ENCODE data around the gene TNK2. TPM values are rescaled to one million over a fixed set of nuclear protein-coding genes. Genes with fewer than 3 reads are reported as not detected.

Gene TNK2
- polyA plus RNA-seq, 1 donor (not counting 4 experiments of a cell fraction or from before 2014, with no cell fraction given): 15.8 TPM

DNA sequence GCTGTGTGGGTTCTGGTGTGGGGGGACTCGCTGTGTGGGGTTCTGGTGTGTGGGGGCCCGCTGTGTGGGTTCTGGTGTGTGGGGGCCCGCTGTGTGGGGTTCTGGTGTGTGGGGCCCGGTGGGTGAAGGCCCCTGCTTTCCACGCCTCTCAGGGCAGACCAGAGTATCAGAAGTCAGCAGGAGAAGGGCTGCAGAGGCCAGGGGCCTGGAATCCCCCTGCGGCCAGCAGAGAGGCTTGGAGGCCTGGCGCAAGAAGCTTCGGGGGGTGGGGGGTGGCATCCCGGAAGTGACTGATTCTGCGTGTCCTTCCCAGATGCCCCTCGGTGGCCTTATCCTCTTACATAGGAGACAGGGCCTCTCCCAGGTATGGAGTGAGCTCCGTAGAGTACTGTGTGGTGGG is 37.4 kb downstream of the TNK2 start:
- Histone ChIP-seq H3K4me2 (ENCODE audit: control insufficient read depth, extremely low read depth, insufficient read depth, low read depth, low read length) (peak overlapping the region; percentile 10), H3K27ac (ENCODE audit: control insufficient read depth, insufficient read depth, low read length) (no peak overlapping the region), H3K9me1 (ENCODE audit: control insufficient read depth, extremely low read depth, insufficient read depth, low read length) (no peaks in the 10 kb centered on the region), H3K4me1 (ENCODE audit: control insufficient read depth, extremely low read depth, insufficient read depth, low read length) (peaks cover 10% of the 10 kb centered on the region), H3K9ac (ENCODE audit: control insufficient read depth, extremely low read depth, insufficient read depth, low read length) (no peak overlapping the region), H3K27me3 (ENCODE audit: control insufficient read depth, extremely low read depth, insufficient read depth, low read length) (no peaks in the 10 kb centered on the region), H3K79me2 (ENCODE audit: control insufficient read depth, insufficient read depth, low read length) (peaks cover 4% of the 10 kb centered on the region), H3K9me3 (ENCODE audit: control insufficient read depth, low read depth, low read length) (no peaks in the 10 kb centered on the region), H4K20me1 (ENCODE audit: control insufficient read depth, extremely low read depth, insufficient read depth, low read length) (peaks cover under 1% of the 10 kb centered on the region), H2AFZ (ENCODE audit: control insufficient read depth, low read length) (no peak overlapping the region), H3K4me3 (ENCODE audit: control insufficient read depth in 2 of 3, extremely low read depth in 1 of 3, insufficient read depth in 2 of 3, low read depth in 1 of 3, low read length in 3 of 3) (no peak overlapping the region), H3K36me3 (ENCODE audit: control insufficient read depth in 2 of 2, extremely low read depth in 1 of 2, insufficient read depth in 2 of 2, low read length in 2 of 2) (peaks cover 9 to 26% of the 10 kb centered on the region in 2 experiments)
- dilution Hi-C loops (cut with MboI; ENCODE audit: extremely low pct_ligation_motif_present, low sequenced_read_pairs): no loop called here
- no peak for DNase-seq (ENCODE audit: low read depth, low spot score)
- TF ChIP-seq, protein P1, sequence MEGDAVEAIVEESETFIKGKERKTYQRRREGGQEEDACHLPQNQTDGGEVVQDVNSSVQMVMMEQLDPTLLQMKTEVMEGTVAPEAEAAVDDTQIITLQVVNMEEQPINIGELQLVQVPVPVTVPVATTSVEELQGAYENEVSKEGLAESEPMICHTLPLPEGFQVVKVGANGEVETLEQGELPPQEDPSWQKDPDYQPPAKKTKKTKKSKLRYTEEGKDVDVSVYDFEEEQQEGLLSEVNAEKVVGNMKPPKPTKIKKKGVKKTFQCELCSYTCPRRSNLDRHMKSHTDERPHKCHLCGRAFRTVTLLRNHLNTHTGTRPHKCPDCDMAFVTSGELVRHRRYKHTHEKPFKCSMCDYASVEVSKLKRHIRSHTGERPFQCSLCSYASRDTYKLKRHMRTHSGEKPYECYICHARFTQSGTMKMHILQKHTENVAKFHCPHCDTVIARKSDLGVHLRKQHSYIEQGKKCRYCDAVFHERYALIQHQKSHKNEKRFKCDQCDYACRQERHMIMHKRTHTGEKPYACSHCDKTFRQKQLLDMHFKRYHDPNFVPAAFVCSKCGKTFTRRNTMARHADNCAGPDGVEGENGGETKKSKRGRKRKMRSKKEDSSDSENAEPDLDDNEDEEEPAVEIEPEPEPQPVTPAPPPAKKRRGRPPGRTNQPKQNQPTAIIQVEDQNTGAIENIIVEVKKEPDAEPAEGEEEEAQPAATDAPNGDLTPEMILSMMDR (optimal IDR thresholded peaks at IDR 0.05 in 1 of 3, IDR thresholded peaks at IDR 0.05 in 1 of 3, conservative IDR thresholded peaks at IDR 0.05 in 1 of 3; ENCODE audit: extremely low read depth in 1 of 3, insufficient read depth in 2 of 3, low read length in 3 of 3): no peak
- no peak for TF ChIP-seq EZH2 (IDR thresholded peaks at IDR 0.05; ENCODE audit: low read length)
- FAIRE-seq: no peak

DNA sequence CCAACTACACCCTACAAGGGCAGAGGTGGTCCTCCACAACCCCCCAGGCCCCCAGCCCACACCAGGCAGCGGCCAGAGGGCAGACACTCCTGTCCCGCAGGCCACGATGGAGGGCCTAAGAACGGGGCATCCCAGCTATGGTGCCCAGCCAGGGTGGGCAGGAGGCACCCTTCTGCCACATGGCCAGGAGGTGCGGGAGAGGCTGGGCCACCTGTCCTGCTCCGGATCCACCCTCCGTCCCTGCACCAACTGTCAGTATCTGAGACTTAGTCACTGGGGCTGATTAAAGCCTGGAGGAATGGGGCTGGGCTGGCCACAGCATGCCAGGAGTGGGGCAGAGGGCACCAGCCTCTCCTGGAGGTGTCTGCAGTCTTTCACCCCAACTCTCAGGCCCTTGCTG is 37.9 kb downstream of the TNK2 start:
- no peaks in the 10 kb centered on the region for H3K9me1 ChIP-seq (ENCODE audit: control insufficient read depth, extremely low read depth, insufficient read depth, low read length)
- TF ChIP-seq, protein P1 (optimal IDR thresholded peaks at IDR 0.05 in 1 of 3, IDR thresholded peaks at IDR 0.05 in 1 of 3, conservative IDR thresholded peaks at IDR 0.05 in 1 of 3; ENCODE audit: extremely low read depth in 1 of 3, insufficient read depth in 2 of 3, low read length in 3 of 3): no peak
- TF ChIP-seq EZH2 (IDR thresholded peaks at IDR 0.05; ENCODE audit: low read length): no peak
- peaks cover 9 to 28% of the 10 kb centered on the region in 2 experiments for H3K36me3 ChIP-seq (ENCODE audit: control insufficient read depth in 2 of 2, extremely low read depth in 1 of 2, insufficient read depth in 2 of 2, low read length in 2 of 2)
- H3K27ac ChIP-seq (ENCODE audit: control insufficient read depth, insufficient read depth, low read length): no peak overlapping the region
- dilution Hi-C loops (cut with MboI; ENCODE audit: extremely low pct_ligation_motif_present, low sequenced_read_pairs): no loop called here
- H3K4me2 ChIP-seq (ENCODE audit: control insufficient read depth, extremely low read depth, insufficient read depth, low read depth, low read length): peak overlapping the region; percentile 10
- no peak overlapping the region for H3K4me3 ChIP-seq (ENCODE audit: control insufficient read depth in 2 of 3, extremely low read depth in 1 of 3, insufficient read depth in 2 of 3, low read depth in 1 of 3, low read length in 3 of 3)
- H2AFZ ChIP-seq (ENCODE audit: control insufficient read depth, low read length): no peak overlapping the region
- H3K4me1 ChIP-seq (ENCODE audit: control insufficient read depth, extremely low read depth, insufficient read depth, low read length): peaks cover 10% of the 10 kb centered on the region
- no peak overlapping the region for H3K9ac ChIP-seq (ENCODE audit: control insufficient read depth, extremely low read depth, insufficient read depth, low read length)
- DNase-seq (ENCODE audit: low read depth, low spot score) (no peak), FAIRE-seq (peak; percentile 36)
- no peaks in the 10 kb centered on the region for H3K9me3 ChIP-seq (ENCODE audit: control insufficient read depth, low read depth, low read length)
- peaks cover 2% of the 10 kb centered on the region for H3K79me2 ChIP-seq (ENCODE audit: control insufficient read depth, insufficient read depth, low read length)
- H3K27me3 ChIP-seq (ENCODE audit: control insufficient read depth, extremely low read depth, insufficient read depth, low read length): no peaks in the 10 kb centered on the region
- no peaks in the 10 kb centered on the region for H4K20me1 ChIP-seq (ENCODE audit: control insufficient read depth, extremely low read depth, insufficient read depth, low read length)

Measured in keratinocyte (primary cell).